Camera-type eye (tissue), 1 donor: ENCODE results near the gene BHMT2. TPM values are rescaled to one million over a fixed set of nuclear protein-coding genes. Genes with fewer than 3 reads are reported as not detected.

Experiments
- total RNA-seq: library from RNA; depleted of rRNA; stranded (reverse); fragments of >200 nt; gene quantifications from one replicate; pipeline ENCODE4 v1.2.3, GENCODE V29; 2014

BHMT2 gene
- total RNA-seq: 7.5 TPM

GRCh38 chr5:79069488-79070349 lies at the start of gene BHMT2, which contains the start of gene DMGDH:
Gene BHMT2, plus strand, starts transcription at chr5:79069767. Its CDS starts 16 bp downstream, at chr5:79069783.
Gene DMGDH, minus strand, starts transcription at chr5:79069674. Its CDS starts 54 bp downstream, at chr5:79069620.

GRCh38 chr5:79111387-79111959 lies 41.9 kb downstream of the BHMT2 start, which contains the start of gene BHMT:
Gene BHMT, plus strand, starts transcription at chr5:79111809. Its CDS starts 77 bp downstream, at chr5:79111886.

Other genes starting within 250 kb of the BHMT2 start
- gene ARSB, start 84.5 kb upstream of the BHMT2 start, total RNA-seq: 31.9 TPM
- gene DMGDH, start 93 bp upstream of the BHMT2 start, total RNA-seq: 3.5 TPM
- gene BHMT, start 42.0 kb downstream of the BHMT2 start, total RNA-seq: 9.3 TPM
- gene JMY, start 166.4 kb downstream of the BHMT2 start, total RNA-seq: 67.3 TPM